Lower leg skin (tissue), 4 donors: ENCODE measurements around the gene ZMYND8. TPM values are rescaled to one million over a fixed set of nuclear protein-coding genes. Genes with fewer than 3 reads are reported as not detected.
"Not testable (repeated sequence)": the region's sequence is repeated elsewhere in the genome, so short reads cannot be mapped to it uniquely, and the experiment has no call there.

Experiments used
- DNase-seq, 2 donors: peaks; one replicate each; pipeline ENCODE4 v3.0.0-alpha.2; 2019; ENCODE audit warnings: low spot score in 2 of 2
- H3K4me3 ChIP-seq: fragments of 200-600 bp; sonication (generic); 2 replicates; pipeline ENCODE4 v1.5.1; 2017; ENCODE audit warnings: mild to moderate bottlenecking, low read depth; ENCODE audit not compliant: poor library complexity, severe bottlenecking
- POLR2A ChIP-seq, 2 donors: fragments of 450-650 bp; IDR thresholded peaks; one replicate each; pipeline ENCODE4 v1.6.1; 2016 to 2017; ENCODE audit warnings: antibody characterized with exemption in 2 of 2, mild to moderate bottlenecking in 1 of 2, moderate library complexity in 1 of 2
- WGBS, 2 donors: methylation state at CpG; one replicate each; pipeline ENCODE4 v1.1.5; 2018; 5-methylcytosine and 5-hydroxymethylcytosine counted together
- intact Hi-C: fragments of 100-400 bp; cut with DNase I; formaldehyde crosslinking; loops from one replicate; pipeline ENCODE4 v1.15.0; 2023; ENCODE audit warnings: low total_unique reads
- total RNA-seq, 4 donors: library from RNA; depleted of rRNA; stranded (reverse); fragments of >200 nt; gene quantifications; one replicate each; pipeline ENCODE4 v1.1.0, GENCODE V29; 2016
- TF ChIP-seq, protein P1 (sequence below), 3 donors: fragments of 450-650 bp; IDR thresholded peaks; one replicate each; pipeline ENCODE4 v1.5.1; 2016; ENCODE audit warnings: antibody characterized with exemption in 3 of 3, mild to moderate bottlenecking in 3 of 3, moderate library complexity in 2 of 3

ZMYND8 gene
- total RNA-seq, 4 donors from 2014 or later = 42.2 to 79.0 (median 65.4) TPM

DNA sequence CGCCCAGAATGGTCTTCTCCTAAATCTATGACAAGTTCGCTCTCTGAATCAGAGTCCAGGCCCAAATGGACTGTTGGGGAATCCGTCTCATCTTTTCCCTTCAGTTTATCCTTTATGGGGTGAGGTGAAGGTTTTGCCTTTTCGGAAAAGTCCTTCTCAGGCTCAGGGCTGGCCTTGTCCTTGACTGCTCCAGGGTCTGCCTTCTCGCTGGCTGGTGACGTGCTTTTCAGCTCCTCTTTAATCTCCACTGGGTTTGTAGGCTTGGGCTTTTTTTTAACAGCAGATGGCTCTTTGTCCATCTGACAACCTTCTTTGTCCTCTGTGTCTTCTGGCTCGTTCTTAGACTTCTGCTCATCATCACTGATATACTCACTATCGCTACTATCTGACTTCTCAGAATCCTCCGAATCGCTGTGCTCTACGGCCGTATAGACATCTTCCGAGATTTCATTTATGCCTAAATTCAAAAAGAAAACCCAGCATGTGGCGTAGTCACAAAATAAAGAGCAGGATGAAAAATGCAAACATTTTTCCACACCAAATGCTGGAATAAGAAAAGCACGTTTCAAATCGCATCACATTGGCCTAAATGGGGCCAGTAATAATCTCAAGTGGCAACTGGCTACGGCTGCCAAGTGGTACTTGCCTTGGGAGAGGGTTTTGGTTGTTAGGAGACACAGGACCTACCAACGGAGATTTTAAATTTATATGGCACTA, 110.3 kb downstream of the ZMYND8 start:
- WGBS, 2 donors = 96 to 97% methylated on average over 18 of the region's 18 CpGs
- TF ChIP-seq, protein P1, sequence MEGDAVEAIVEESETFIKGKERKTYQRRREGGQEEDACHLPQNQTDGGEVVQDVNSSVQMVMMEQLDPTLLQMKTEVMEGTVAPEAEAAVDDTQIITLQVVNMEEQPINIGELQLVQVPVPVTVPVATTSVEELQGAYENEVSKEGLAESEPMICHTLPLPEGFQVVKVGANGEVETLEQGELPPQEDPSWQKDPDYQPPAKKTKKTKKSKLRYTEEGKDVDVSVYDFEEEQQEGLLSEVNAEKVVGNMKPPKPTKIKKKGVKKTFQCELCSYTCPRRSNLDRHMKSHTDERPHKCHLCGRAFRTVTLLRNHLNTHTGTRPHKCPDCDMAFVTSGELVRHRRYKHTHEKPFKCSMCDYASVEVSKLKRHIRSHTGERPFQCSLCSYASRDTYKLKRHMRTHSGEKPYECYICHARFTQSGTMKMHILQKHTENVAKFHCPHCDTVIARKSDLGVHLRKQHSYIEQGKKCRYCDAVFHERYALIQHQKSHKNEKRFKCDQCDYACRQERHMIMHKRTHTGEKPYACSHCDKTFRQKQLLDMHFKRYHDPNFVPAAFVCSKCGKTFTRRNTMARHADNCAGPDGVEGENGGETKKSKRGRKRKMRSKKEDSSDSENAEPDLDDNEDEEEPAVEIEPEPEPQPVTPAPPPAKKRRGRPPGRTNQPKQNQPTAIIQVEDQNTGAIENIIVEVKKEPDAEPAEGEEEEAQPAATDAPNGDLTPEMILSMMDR (IDR thresholded peaks at IDR 0.05) = no peak
- no peak for TF ChIP-seq POLR2A (IDR thresholded peaks at IDR 0.05)
- no peak for DNase-seq
- intact Hi-C loops = loop anchor here (10.0 kb wide), 1 partner anchor 491 kb away; no protein-coding TSS in a partner anchor
- H3K4me3 ChIP-seq = no peak overlapping the region

DNA sequence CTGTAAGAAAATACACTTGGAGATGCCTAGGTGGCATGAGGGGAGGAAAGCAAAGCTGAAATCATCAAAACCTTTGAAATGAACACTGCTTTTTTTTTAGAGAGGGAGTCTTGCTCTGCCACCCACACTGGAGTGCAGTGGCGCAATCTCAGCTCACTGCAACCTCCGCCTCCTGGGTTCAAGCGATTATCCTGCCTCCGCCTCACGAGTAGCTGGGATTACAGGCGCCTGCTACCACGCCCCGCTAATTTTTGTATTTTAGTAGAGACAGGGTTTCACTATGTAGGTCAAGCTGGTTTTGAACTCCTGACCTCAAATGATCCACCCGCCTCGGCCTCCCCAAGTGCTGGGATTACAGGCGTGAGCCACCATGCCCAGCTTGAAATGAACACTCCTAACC, 111.3 kb downstream of the ZMYND8 start:
- not testable (repeated sequence) for H3K4me3 ChIP-seq, DNase-seq
- WGBS, 2 donors = 95 to 96% methylated on average over 11 of the region's 11 CpGs
- intact Hi-C loops = loop anchor here (10.0 kb wide), 1 partner anchor 490 kb away; no protein-coding TSS in a partner anchor

DNA sequence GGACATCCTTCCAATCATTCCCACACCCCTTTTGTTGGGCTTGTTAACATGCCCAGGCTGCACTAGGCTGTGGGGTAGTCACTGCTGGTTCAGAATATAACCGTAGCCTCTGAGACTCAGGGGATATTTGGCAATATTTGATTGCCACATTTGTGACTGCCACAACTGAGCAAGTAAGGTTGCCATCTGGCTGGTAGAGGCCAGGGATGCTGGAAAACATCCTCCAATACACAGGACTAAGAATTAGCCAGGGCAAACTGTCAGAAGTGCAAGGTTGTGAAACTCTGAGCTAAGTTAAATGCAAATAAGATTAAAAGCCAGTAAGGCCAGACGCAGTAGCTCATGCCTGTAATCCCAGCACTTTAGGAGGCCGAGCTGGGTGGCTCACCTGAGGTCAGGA, 112.0 kb downstream of the ZMYND8 start:
- intact Hi-C loops = loop anchor here (10.0 kb wide), 1 partner anchor 490 kb away; no protein-coding TSS in a partner anchor
- 86 to 87% methylated on average over 3 of the region's 3 CpGs for WGBS, 2 donors
- TF ChIP-seq, protein P1 (IDR thresholded peaks at IDR 0.05) = no peak
- TF ChIP-seq POLR2A (IDR thresholded peaks at IDR 0.05) = no peak
- no peak for DNase-seq
- H3K4me3 ChIP-seq = no peak overlapping the region

DNA sequence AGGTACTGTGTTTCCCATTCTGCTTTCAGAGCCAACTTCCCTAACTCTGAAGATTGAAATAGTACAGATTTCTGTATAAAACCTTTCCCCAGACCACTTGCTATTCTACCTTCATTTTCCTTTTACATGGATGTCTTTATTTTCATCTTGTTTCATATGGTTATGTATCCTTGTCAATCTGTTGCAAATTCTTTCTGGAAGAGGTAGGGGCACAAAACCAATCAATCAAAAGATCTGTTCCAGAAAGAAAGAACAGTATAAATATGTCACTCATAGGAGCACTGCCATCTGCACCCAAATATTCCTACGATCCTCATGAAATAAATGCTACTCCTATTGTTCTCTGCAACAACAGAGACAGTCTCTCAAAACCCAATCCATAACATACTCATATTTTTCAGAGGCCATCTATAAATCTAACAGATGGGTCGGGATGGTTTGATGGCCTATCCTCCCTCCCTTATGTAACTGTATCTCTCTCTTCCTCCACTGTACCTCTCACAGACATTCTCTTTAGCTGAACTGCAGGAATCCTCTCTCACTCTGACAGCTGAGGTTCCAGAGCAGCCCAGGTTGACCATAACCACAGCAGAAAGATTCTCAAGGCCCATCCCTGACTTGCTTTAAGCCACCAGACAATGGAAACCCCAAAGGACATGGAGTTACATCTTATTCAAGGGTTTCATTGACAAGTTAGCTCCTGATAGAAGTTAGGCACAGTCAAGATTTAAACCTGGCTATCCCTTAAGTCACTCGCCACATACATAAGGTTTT, 112.8 kb downstream of the ZMYND8 start:
- 89 to 96% methylated on average over 3 of the region's 3 CpGs for WGBS, 2 donors
- intact Hi-C loops = loop anchor here (10.0 kb wide), 1 partner anchor 489 kb away; no protein-coding TSS in a partner anchor
- no peak for DNase-seq
- no peak for TF ChIP-seq POLR2A (IDR thresholded peaks at IDR 0.05)
- TF ChIP-seq, protein P1 (IDR thresholded peaks at IDR 0.05) = no peak
- no peak overlapping the region for H3K4me3 ChIP-seq

DNA sequence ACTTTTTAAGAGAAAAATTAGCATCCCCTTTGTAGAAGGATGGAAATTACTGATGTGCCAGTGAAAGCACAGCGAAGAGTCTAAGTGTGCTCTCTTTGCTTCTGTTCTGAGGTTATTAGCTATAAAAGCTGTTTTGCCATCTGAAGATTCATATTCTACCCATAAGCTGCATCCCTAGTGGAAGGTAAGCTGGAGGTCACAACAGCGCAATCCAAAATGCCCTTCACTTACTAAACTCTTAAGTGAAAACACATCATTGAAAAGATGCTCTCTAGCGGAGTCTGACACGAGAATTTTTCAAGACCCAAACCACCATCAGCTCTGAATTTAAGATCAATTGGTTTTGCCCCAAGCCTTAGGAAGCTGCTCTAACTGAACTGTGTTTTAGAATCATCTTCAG, 113.5 kb downstream of the ZMYND8 start:
- TF ChIP-seq, protein P1 (IDR thresholded peaks at IDR 0.05) = no peak
- no peak for TF ChIP-seq POLR2A (IDR thresholded peaks at IDR 0.05)
- H3K4me3 ChIP-seq = no peak overlapping the region
- intact Hi-C loops = loop anchor here (10.0 kb wide), 1 partner anchor 488 kb away; no protein-coding TSS in a partner anchor
- DNase-seq = no peak
- 94% methylated on average over 4 of the region's 4 CpGs for WGBS, 2 donors

DNA sequence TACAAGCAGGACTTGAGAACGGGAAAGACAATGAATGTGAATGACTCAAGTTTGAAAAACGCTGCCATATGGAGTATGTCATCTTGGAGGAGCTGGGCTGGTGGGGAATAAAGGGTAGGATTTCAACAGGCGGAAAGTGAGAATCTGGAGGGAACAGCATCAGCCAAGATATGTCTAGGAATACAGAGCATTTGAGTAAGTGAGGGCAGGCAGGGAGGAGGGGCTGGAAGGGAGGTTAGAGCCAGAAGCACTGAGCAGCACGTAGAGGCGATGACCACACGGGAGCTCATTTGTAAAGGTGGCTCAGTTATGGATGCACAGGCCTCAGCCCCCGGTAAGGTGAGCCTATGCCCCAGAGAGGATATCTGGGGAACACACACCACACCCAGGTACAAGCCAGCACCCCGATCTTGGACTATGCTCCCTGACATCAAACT, 115.1 kb downstream of the ZMYND8 start:
- intact Hi-C loops = loop anchor here (10.0 kb wide), 1 partner anchor 487 kb away; no protein-coding TSS in a partner anchor
- no peak for TF ChIP-seq POLR2A (IDR thresholded peaks at IDR 0.05)
- TF ChIP-seq, protein P1 (IDR thresholded peaks at IDR 0.05) = no peak
- WGBS, 2 donors = 89 to 90% methylated on average over 8 of the region's 8 CpGs
- no peak overlapping the region for H3K4me3 ChIP-seq
- no peak for DNase-seq

DNA sequence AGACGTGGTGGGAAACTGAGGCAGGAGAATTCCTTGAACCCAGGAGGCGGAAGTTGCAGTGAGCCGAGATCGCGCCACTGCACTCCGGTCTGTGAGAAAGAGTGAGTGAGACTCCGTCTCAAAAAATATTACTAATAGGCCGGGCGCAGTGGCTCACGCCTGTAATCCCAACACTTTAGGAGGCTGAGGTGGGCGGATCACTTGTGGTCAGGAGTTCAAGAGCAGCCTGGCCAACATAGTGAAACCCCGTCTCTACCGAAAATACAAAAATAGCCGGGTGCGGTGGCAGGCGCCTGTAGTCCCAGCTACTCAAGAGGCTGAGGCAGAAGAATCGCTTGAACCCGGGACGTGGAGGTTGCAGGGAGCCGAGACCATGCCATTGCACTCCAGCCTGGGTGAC, 116.4 kb downstream of the ZMYND8 start:
- DNase-seq, H3K4me3 ChIP-seq: not testable (repeated sequence)
- 96 to 97% methylated on average over 20 of the region's 20 CpGs for WGBS, 2 donors
- intact Hi-C loops = loop anchor here (10.0 kb wide), 1 partner anchor 485 kb away; no protein-coding TSS in a partner anchor
